ENCODE results near the gene RSPH10B2.
"Not testable (repeated sequence)": the region's sequence is repeated elsewhere in the genome, so short reads cannot be mapped to it uniquely, and the experiment has no call there.

Gene RSPH10B2

GRCh38 chr7:6792113-6792872 is 38.4 kb downstream of the RSPH10B2 start:
- DNase-seq: not testable (repeated sequence)

- not testable (repeated sequence) for DNase-seq
Measured at GRCh38 chr7:6794276-6794675, 40.4 kb downstream of the RSPH10B2 start.

- not testable (repeated sequence) for DNase-seq
Measured at GRCh38 chr7:6797218-6797617, 43.3 kb downstream of the RSPH10B2 start.

DNA sequence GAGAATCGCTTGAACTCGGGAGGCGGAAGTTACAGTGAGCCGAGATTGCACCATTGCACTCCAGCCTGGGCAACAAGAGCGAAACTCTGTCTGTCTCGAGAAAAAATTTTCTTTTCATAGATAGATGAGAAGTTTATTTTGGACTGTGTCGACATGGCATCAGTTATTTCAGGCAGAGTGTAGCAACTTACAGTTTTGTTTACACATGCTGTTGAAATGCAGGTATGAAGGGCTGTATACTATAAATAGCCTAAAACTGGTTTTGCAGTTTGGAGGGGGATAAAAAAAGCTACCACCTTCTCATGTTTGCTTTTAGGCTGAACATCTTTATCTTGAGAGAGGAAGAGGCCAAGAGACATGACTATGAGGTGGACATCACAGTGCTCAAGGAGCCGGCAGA is 44.1 kb downstream of the RSPH10B2 start:
- not testable (repeated sequence) for DNase-seq

GRCh38 chr7:6799887-6800286 is 46.0 kb downstream of the RSPH10B2 start:
- not testable (repeated sequence) for DNase-seq

DNA sequence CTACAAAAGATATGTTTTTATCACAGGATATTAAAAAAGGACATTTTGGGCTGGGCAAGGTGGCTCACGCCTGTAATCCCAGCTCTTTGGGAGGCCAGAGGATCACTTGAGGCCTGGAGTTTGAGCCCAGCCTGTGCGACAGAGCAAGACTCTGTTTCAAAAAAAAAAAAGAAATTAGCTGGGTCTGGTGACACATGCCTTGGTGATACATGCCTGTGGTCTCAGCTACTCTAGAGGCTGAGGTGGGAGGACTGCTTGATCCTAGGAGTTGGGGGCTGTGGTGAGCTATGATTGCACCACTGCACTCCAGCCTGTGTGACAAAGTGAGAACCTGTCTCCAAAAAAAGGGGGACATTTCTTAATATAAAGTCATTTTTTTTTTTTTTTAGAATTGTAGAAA is 46.4 kb downstream of the RSPH10B2 start:
- not testable (repeated sequence) for DNase-seq

GRCh38 chr7:6807393-6807918 is 53.6 kb downstream of the RSPH10B2 start:
- DNase-seq: not testable (repeated sequence)

- DNase-seq: not testable (repeated sequence)
Measured at GRCh38 chr7:6807959-6808358, 54.1 kb downstream of the RSPH10B2 start.

DNA sequence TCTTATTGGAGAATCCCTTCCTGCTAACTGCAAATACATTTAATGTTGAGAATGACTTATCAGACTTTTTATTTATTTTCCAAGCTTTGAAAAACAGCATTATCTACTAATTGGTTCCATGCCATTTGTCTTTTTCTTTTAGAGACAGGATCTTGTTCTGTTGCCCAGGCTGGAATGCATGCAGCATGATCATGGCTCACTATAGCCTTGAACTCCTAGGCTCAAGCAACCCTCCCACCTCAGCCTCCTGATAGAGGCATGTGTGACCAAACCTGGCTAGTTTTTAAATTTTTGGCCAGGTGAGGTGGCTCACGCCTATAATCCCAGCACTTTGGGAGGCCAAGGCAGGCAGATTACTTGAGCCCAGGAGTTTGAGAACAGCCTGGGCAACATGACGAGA is 59.1 kb downstream of the RSPH10B2 start:
- not testable (repeated sequence) for DNase-seq

DNA sequence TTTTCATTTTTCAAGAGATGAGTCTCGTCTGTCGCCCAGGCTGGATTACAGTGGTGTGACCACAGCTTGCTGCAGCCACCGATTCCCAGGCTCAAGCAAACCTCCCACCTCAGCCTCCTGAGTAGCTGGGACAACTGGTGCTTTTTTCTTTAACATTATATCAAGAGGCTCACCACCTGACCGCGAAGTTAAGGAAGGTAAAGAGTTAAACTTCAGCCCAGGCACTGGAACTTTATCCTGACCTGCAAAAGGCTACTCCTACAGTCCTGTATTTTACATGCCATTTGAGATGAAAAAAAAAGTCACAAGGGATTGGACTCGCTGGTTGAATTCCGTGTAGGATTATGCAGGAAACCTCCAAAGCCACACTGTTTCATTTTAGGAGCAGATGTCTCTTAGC is 61.6 kb downstream of the RSPH10B2 start:
- DNase-seq: not testable (repeated sequence)

- DNase-seq: not testable (repeated sequence)
Measured at GRCh38 chr7:6821622-6822021, 67.7 kb downstream of the RSPH10B2 start.

GRCh38 chr7:6825236-6826125 is 71.6 kb downstream of the RSPH10B2 start:
- not testable (repeated sequence) for DNase-seq

DNA sequence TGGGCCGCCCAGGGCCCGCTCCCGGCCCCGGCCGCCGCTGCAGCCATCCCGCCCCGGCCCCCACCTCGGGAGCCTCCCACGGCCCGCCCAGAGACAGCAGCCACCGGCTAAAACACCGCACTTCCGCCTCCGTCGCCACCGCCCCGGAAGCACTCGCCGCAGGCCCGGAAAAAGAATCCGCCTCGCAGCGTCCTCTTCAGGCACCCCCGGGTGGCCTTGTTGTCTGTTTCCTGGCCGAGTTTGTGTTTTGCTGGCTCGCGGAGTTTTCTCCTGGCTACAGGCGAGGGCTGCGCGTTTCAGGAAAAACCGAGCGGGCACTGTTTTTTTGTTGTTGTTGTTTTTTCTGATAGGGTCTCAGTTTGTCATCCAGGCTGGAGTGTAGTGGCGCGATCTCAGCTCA is 72.2 kb downstream of the RSPH10B2 start, which contains the start of gene CCZ1B:
Gene CCZ1B (minus strand): TSS at position 125 of the 400 bp plus-strand sequence. CDS start 78 bp downstream, at position 47.
- DNase-seq: peak; percentile 25

- peak; percentile 69 for DNase-seq
Measured at GRCh38 chr7:6827180-6827579, 73.3 kb downstream of the RSPH10B2 start.

- DNase-seq: not testable (repeated sequence)
Measured at GRCh38 chr7:6829616-6830015, 75.7 kb downstream of the RSPH10B2 start.

DNA sequence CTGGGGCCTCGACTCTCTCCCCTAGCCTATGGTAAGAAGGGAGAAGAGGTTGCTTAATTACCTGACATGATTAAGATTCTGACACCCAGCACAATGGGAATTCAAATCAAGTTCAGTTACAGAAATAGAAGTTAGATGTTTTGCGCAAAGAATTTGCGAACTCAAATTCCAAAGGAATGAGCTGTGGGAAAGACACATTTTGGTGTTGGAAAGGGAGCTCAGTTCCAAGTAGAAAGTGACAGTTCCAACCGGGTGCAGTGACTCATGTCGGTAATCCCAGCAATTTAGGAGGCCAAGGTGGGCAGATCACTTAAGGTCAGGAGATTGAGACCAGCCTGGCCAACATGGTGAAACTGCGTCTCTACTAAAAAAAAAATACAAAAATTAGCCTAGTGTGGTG is 76.1 kb downstream of the RSPH10B2 start:
- not testable (repeated sequence) for DNase-seq

GRCh38 chr7:6831018-6831725 is 77.3 kb downstream of the RSPH10B2 start:
- DNase-seq: no peak

DNA sequence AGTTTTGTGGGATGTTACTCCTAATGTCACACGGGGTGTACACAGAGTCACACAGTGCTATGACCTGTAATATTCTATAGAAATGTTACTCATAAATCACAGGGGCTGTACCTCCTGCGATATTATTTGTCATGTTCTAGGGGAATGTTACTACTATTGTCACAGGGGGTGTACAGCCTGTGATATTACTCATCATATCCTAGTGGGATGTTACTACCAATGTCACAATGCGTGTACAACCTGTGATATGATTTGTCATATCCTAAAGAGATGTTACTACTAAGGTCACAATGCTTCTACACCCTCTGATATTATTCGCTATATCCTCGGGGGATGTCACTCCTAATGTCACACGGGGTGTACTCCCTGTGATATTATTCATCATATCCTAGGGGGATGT is 79.7 kb downstream of the RSPH10B2 start:
- DNase-seq: no peak

DNA sequence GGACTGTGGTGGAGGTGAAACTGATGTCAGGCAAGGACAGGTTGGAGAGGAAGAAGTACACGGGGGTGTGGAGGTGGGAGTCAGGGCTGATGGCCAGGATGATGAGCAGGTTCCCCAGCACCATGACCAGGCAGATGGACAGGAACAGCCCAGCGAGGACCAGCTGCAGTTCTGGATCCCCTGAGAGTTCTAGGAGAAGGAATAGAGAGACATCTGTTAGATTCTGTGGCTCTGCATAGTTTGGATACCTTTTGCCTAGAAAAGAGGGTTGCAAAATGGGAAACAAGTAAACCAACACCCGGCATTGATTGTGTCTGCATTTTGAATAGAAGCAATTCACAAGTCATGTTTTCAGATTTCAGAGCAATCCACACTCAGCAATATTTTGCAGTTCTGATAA is 81.6 kb downstream of the RSPH10B2 start:
- DNase-seq: not testable (repeated sequence)

DNA sequence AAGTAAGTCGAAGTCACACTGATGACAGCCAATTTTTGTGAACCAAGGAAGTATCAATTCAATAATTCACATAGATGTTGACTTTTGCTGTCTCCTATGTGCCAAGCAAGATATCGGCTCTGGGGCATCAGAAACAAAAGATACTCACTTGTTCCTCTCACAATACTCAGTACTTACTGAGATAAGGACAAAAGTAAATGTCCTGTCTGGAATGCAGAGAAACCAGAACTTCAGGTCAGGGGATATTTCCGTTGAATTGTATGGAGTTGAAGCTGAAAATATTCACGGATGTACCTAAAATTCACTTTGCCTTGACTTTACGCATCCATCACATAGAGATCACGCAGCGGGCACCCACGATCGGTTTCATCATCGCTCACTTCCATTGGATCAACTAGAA is 83.2 kb downstream of the RSPH10B2 start:
- not testable (repeated sequence) for DNase-seq

DNA sequence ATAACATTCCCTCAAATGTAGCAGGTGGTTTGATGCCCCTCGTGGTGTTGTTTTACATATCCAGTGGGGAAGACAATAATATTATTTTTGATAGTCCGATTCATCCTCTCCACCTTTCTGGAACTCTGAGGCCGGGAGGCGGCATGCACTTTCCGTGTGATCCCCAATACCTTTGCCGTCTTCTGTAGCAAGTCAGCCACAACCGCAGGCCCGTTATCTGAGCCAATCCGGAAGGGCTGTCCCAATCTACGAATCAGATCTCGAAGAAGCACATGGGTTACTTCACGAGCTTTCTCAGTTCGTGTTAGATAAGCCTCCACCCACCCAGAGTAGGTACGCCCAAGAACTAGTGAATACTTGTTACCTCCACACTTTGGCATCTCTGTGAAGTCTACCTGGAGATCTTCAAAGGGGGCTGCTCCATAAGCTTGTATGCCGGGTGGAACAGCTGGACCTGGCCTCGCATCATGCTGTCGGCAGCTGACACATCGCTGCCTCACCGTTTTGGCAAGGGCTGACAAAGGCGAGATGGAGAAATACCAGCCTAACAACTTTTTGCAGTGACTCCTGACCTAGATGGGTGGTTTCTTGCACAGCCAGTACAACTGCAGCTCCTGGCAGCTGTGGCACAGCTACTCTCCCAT is 88.5 kb downstream of the RSPH10B2 start:
- not testable (repeated sequence) for DNase-seq

DNA sequence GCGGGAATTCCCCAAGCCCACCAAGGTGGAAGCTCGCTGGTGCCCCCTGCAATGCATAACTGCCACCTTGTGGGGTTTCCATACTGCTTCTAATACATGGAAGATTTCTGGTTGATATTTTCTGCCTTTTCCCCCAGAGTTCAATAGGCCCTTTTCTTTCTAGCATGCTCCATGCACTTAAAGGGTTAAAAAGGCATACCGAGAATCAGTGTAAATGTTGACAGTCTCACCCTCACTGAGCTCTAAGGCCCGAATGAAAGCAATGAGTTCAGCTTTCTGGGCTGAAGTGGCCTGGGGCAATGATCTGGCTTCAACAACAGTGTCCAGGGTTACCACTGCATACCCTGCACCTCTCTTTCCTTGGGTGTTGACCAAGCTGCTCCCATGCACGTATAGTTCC is 89.2 kb downstream of the RSPH10B2 start:
- DNase-seq: not testable (repeated sequence)

Measured in NCI-H2029 treated with DMSO at 0.1 percent for 48 hours (cell line).